AG04450 (cell line): ENCODE results near the gene OR5AR1. TPM values are rescaled to one million over a fixed set of nuclear protein-coding genes. Genes with fewer than 3 reads are reported as not detected.

Experiments used
- CTCF ChIA-PET: fragments of 300-600, 350-600 bp; formaldehyde crosslinking; extraction: SDS; loops from one replicate; lab custom pipeline; 2022; ENCODE audit warnings: antibody characterized with exemption, inconsistent platforms; lab: Charles Lee
- POLR2A ChIA-PET: fragments of 350-600 bp; formaldehyde crosslinking; extraction: SDS; loops from one replicate; lab custom pipeline; 2021; ENCODE audit warnings: antibody characterized with exemption, inconsistent platforms; lab: Yijun Ruan, JAX
- DNase-seq: peaks from one replicate; pipeline ENCODE4 v3.0.0-alpha.2; 2011; ENCODE audit warnings: low read depth, low spot score
- H3K27ac ChIP-seq: one replicate; pipeline ENCODE4 v1.5.1; 2012; ENCODE audit warnings: low read depth, low read length, control low read depth
- H3K27me3 ChIP-seq: one replicate; pipeline ENCODE4 v1.6.0; 2012; ENCODE audit warnings: low read length; ENCODE audit not compliant: control insufficient read depth, insufficient read depth
- H3K4me3 ChIP-seq: 2 replicates; pipeline ENCODE4 v1.5.1; 2011; ENCODE audit warnings: mild to moderate bottlenecking, low read depth, low read length, control low read depth
- H3K9me3 ChIP-seq: 2 replicates; pipeline ENCODE4 v1.5.1; 2012; ENCODE audit warnings: low read length; ENCODE audit not compliant: control insufficient read depth, insufficient read depth
- polyA plus RNA-seq: library from polyadenylated mRNA; depleted of rRNA; stranded (reverse); fragments of >200 nt; gene quantifications from 2 replicates; pipeline ENCODE4 v1.2.3, GENCODE V29; 2011; rRNA removed
- small RNA-seq: library from RNA; depleted of rRNA; stranded (forward); fragments of <200 nt; gene quantifications from one replicate; pipeline ENCODE3, GENCODE V24; 2012; ENCODE audit warnings: low read depth; ENCODE audit not compliant: insufficient read length
- TF ChIP-seq, protein P1 (sequence below): IDR thresholded peaks from 2 replicates; pipeline ENCODE4 v1.5.1; 2011; ENCODE audit warnings: low read depth, low read length, control low read depth, inconsistent platforms

OR5AR1 gene
- polyA plus RNA-seq, 1 experiment = not detected

- DNase-seq = no peak
- Histone ChIP-seq H3K9me3 (peaks cover 20% of the 10 kb centered on the region; the same call in 1 of the 2 replicates), H3K27me3 (no peaks in the 10 kb centered on the region), H3K27ac (no peak overlapping the region), H3K4me3 (no peak overlapping the region)
- POLR2A ChIA-PET = no interaction called here
- TF ChIP-seq, protein P1, sequence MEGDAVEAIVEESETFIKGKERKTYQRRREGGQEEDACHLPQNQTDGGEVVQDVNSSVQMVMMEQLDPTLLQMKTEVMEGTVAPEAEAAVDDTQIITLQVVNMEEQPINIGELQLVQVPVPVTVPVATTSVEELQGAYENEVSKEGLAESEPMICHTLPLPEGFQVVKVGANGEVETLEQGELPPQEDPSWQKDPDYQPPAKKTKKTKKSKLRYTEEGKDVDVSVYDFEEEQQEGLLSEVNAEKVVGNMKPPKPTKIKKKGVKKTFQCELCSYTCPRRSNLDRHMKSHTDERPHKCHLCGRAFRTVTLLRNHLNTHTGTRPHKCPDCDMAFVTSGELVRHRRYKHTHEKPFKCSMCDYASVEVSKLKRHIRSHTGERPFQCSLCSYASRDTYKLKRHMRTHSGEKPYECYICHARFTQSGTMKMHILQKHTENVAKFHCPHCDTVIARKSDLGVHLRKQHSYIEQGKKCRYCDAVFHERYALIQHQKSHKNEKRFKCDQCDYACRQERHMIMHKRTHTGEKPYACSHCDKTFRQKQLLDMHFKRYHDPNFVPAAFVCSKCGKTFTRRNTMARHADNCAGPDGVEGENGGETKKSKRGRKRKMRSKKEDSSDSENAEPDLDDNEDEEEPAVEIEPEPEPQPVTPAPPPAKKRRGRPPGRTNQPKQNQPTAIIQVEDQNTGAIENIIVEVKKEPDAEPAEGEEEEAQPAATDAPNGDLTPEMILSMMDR = no peak
- CTCF ChIA-PET = no interaction called here
Measured at GRCh38 chr11:56706486-56706885, 43.0 kb downstream of the OR5AR1 start.

DNA sequence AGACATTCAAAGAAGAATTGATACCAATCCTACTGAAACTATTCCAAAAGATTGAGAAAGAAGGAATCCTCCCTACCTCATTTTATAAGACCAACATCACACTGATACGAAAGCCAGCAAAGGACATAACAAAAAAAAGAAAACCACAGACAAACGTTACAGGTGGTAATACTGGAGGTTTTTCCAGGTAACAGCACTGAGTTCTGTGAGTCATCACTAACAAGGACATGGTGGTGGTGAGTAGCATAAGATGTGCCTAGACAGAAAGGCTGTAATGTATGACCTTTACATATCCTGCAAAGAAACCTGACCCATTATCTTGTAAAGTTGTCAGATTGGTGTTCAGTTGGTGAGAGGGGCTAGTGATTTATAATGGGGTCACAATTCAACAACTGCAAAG lies 50.7 kb downstream of the OR5AR1 start:
- TF ChIP-seq, protein P1 = no peak
- H3K4me3 ChIP-seq = no peak overlapping the region
- H3K9me3 ChIP-seq = no peaks in the 10 kb centered on the region; the same call in 1 of the 2 replicates
- ChIA-PET POLR2A (no interaction called here), CTCF (no interaction called here)
- no peaks in the 10 kb centered on the region for H3K27me3 ChIP-seq
- H3K27ac ChIP-seq = no peak overlapping the region
- no peak for DNase-seq

Small RNAs within 50 kb of the gene (small RNA-seq; reads per million reads assigned to genes)
- gene AP004245.1 = not detected

Other genes with a start within 250 kb of the OR5AR1 start
- not detected in 2 replicates for gene OR5M3, start 190.3 kb upstream of the OR5AR1 start, polyA plus RNA-seq
- gene OR5M8, start 172.3 kb upstream of the OR5AR1 start, polyA plus RNA-seq = not detected in 2 replicates
- not detected in 2 replicates for gene OR5M11, start 120.4 kb upstream of the OR5AR1 start, polyA plus RNA-seq
- not detected in 2 replicates for gene OR5M10, start 86.0 kb upstream of the OR5AR1 start, polyA plus RNA-seq
- gene OR5M1, start 48.8 kb upstream of the OR5AR1 start, polyA plus RNA-seq = not detected in 2 replicates
- not detected in 2 replicates for gene OR5AP2, start 21.2 kb upstream of the OR5AR1 start, polyA plus RNA-seq
- not detected in 2 replicates for gene OR9G1, start 35.4 kb downstream of the OR5AR1 start, polyA plus RNA-seq
- not detected in 2 replicates for gene OR9G4, start 85.0 kb downstream of the OR5AR1 start, polyA plus RNA-seq